K562 (cell line): ENCODE data around the gene SRCAP. TPM values are rescaled to one million over a fixed set of nuclear protein-coding genes. Genes with fewer than 3 reads are reported as not detected.
A peak's percentile ranks its signal among the peaks of the same experiment; 100 is the strongest.

Source experiments
- GTF3C2 ChIP-seq: IDR thresholded peaks from 3 replicates; pipeline ENCODE4 v1.6.1; 2011; ENCODE audit warnings: borderline replicate concordance, mild to moderate bottlenecking, moderate library complexity; ENCODE audit not compliant: insufficient read length; ENCODE audit errors: extremely low read depth
- HMG20A ChIP-seq: fragments of 450-650 bp; formaldehyde crosslinking; conservative IDR thresholded peaks from 2 replicates; pipeline ENCODE4 v1.4.0; 2020; ENCODE audit warnings: mild to moderate bottlenecking, mixed read lengths
- NUFIP1 ChIP-seq: fragments of 450-650 bp; IDR thresholded peaks from 2 replicates; pipeline ENCODE4 v1.6.1; 2018; ENCODE audit not compliant: partially characterized antibody
- PATZ1 ChIP-seq: fragments of 250-450 bp; sonication (Bioruptor Pico); IDR thresholded peaks from 2 replicates; pipeline ENCODE4 v1.5.0; 2020; ENCODE audit warnings: mild to moderate bottlenecking, borderline replicate concordance
- UBTF ChIP-seq, 2 experiments: IDR thresholded peaks; 2 replicates each; pipeline ENCODE4 v1.6.1; 2012; ENCODE audit warnings: improper control_type of control experiment in 2 of 2, low read depth in 2 of 2, low read length in 2 of 2, borderline replicate concordance in 1 of 2
- ZKSCAN1 ChIP-seq: fragments of 150-350 bp; IDR thresholded peaks from 2 replicates; pipeline ENCODE4 v1.6.1; 2016; ENCODE audit warnings: low read depth, low read length
- ZNF512 ChIP-seq: IDR thresholded peaks from 2 replicates; pipeline ENCODE4 v1.6.1; 2016; ENCODE audit warnings: missing genetic modification characterization, missing compliant biosample characterization
- ZNF644 ChIP-seq: fragments of 200-800 bp; sonication (Bioruptor generic); IDR thresholded peaks from 2 replicates; pipeline ENCODE4 v1.6.1; 2016; ENCODE audit warnings: low read depth, missing genetic modification characterization, missing compliant biosample characterization
- ZNF707 ChIP-seq: fragments of 250-450 bp; sonication (Bioruptor Pico); conservative IDR thresholded peaks from 2 replicates; pipeline ENCODE4 v1.8.0; 2022; ENCODE audit warnings: inconsistent platforms, mild to moderate bottlenecking, moderate library complexity
- ZNF785 ChIP-seq: fragments of 250-450 bp; sonication (Bioruptor Pico); IDR thresholded peaks from 2 replicates; pipeline ENCODE4 v1.4.0; 2020; ENCODE audit warnings: mild to moderate bottlenecking
- polyA plus RNA-seq, 8 experiments: library from polyadenylated mRNA; depleted of rRNA in 4 of 8; stranded (reverse) in 5 of 8; unstranded in 3 of 8; fragments of >200 nt; fragmentation: Nextera tagmentation in 2 of 8; fragmentation: Illumina TruSeq in 1 of 8; extraction: Ambion mirVana in 2 of 8; extraction: Trizol in 1 of 8; gene quantifications; 2 replicates each; pipeline versions ENCODE4 v1.2.1 to v1.2.3, GENCODE V29; 2011 to 2014; ENCODE audit warnings: inconsistent platforms in 1 of 8, missing spikeins in 1 of 8
- total RNA-seq, 7 experiments: library from RNA; depleted of rRNA in 6 of 7; stranded (reverse); fragments of >200 nt in 6 of 7; fragmentation: Illumina TruSeq in 2 of 7; extraction: Trizol in 2 of 7; gene quantifications; 2 replicates each; pipeline versions ENCODE4 v1.2.1 to v1.2.3, GENCODE V29; 2011 to 2021; ENCODE audit warnings: low replicate concordance in 1 of 7
- TF ChIP-seq, protein P1 (sequence below): sonication (generic); formaldehyde crosslinking; IDR thresholded peaks from 2 replicates; pipeline ENCODE4 v1.8.0; 2022; ENCODE audit warnings: mild to moderate bottlenecking, low read depth, missing genetic modification reagents
- TF ChIP-seq, protein P2 (sequence below): fragments of 250-450 bp; sonication (Bioruptor Pico); IDR thresholded peaks from 2 replicates; pipeline ENCODE4 v1.4.0; 2020; ENCODE audit warnings: mild to moderate bottlenecking, moderate library complexity, borderline replicate concordance

The SRCAP gene
- total and polyA plus RNA-seq, 9 of the 15 experiments (the other 6 are each of a cell fraction or from before 2014, with no cell fraction given): 0.21 to 62.6 (median 5.8) TPM

DNA sequence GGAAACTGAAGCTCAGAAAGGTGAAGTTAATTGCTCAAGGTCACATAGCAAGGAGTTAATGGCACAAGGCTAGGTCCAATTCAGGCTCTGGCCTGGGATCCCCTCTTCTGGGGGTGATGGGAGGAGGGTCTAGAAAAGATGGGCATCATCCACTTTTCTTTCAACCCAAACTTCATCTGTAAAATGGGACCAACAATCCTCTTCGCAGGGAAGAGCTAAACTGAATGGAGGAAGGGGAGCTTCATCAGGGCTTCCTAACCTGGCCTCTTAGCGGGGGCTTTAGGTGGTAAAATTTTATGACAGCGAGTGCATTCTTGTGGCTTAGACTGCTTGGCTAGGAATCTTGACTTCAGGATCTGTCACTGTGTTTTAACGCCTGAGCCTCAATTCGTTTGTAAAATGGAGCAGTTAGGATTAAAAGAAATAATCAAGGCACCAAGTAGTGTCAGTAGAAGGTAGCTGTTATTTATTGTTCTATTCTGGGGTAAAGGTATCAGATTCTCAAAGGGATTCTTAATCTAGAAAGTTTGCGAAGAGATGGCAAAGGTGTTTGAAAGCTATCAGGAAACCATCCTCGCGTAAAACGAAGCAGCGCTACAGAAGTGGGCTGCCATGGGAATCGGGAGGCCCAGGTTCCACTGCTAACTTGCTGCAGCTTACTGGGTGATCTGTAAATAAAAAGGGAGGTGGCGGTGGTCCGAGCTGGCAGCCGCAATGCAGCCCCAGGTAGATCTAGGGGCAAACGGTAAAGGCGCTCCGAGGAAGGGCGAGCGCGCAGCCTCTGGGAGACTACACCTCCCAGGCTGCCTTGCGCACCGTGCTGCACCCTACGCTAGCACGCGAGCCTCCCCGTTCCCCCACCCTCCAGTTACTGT lies 1.5 kb upstream of the SRCAP start (continued):
- TF ChIP-seq, protein P1, sequence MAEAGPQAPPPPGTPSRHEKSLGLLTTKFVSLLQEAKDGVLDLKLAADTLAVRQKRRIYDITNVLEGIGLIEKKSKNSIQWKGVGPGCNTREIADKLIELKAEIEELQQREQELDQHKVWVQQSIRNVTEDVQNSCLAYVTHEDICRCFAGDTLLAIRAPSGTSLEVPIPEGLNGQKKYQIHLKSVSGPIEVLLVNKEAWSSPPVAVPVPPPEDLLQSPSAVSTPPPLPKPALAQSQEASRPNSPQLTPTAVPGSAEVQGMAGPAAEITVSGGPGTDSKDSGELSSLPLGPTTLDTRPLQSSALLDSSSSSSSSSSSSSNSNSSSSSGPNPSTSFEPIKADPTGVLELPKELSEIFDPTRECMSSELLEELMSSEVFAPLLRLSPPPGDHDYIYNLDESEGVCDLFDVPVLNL: peak; percentile 21; the same call in 1 of the 2 replicates
- TF ChIP-seq ZNF785 (CRISPR knock-in tag): no peak
- no peak for TF ChIP-seq HMG20A (CRISPR knock-in tag)
- TF ChIP-seq ZNF512: no peak
- TF ChIP-seq NUFIP1: no peak
- no peak for TF ChIP-seq PATZ1 (CRISPR knock-in tag)
- no peak for TF ChIP-seq ZKSCAN1
- TF ChIP-seq ZNF707 (CRISPR knock-in tag): no peak
- TF ChIP-seq ZNF644 (tag): no peak
- TF ChIP-seq UBTF (IDR thresholded peaks at IDR 0.05; ENCODE audit: borderline replicate concordance in 1 of 2, low read depth in 2 of 2, low read length in 2 of 2): no peak
- TF ChIP-seq GTF3C2: no peak
- TF ChIP-seq, protein P2, sequence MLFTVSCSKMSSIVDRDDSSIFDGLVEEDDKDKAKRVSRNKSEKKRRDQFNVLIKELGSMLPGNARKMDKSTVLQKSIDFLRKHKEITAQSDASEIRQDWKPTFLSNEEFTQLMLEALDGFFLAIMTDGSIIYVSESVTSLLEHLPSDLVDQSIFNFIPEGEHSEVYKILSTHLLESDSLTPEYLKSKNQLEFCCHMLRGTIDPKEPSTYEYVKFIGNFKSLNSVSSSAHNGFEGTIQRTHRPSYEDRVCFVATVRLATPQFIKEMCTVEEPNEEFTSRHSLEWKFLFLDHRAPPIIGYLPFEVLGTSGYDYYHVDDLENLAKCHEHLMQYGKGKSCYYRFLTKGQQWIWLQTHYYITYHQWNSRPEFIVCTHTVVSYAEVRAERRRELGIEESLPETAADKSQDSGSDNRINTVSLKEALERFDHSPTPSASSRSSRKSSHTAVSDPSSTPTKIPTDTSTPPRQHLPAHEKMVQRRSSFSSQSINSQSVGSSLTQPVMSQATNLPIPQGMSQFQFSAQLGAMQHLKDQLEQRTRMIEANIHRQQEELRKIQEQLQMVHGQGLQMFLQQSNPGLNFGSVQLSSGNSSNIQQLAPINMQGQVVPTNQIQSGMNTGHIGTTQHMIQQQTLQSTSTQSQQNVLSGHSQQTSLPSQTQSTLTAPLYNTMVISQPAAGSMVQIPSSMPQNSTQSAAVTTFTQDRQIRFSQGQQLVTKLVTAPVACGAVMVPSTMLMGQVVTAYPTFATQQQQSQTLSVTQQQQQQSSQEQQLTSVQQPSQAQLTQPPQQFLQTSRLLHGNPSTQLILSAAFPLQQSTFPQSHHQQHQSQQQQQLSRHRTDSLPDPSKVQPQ: no peak
